ENCODE data around the gene PPP3R2.
A peak's percentile ranks its signal among the peaks of the same experiment; 100 is the strongest.

- TF ChIP-seq, protein P1, sequence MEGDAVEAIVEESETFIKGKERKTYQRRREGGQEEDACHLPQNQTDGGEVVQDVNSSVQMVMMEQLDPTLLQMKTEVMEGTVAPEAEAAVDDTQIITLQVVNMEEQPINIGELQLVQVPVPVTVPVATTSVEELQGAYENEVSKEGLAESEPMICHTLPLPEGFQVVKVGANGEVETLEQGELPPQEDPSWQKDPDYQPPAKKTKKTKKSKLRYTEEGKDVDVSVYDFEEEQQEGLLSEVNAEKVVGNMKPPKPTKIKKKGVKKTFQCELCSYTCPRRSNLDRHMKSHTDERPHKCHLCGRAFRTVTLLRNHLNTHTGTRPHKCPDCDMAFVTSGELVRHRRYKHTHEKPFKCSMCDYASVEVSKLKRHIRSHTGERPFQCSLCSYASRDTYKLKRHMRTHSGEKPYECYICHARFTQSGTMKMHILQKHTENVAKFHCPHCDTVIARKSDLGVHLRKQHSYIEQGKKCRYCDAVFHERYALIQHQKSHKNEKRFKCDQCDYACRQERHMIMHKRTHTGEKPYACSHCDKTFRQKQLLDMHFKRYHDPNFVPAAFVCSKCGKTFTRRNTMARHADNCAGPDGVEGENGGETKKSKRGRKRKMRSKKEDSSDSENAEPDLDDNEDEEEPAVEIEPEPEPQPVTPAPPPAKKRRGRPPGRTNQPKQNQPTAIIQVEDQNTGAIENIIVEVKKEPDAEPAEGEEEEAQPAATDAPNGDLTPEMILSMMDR (IDR thresholded peaks at IDR 0.05), result peak in 1 of 2 donors; percentile 45
- TF ChIP-seq POLR2A (IDR thresholded peaks at IDR 0.05) (no peak), POLR2AphosphoS5 (IDR thresholded peaks at IDR 0.05) (no peak), EP300 (IDR thresholded peaks at IDR 0.05) (no peak)
Observed at GRCh38 chr9:101601904-101602765, 7.4 kb upstream of the PPP3R2 start.
